Smooth muscle cell of trachea (primary cell): Measurements from ENCODE around the gene ANKFN1. TPM values are rescaled to one million over a fixed set of nuclear protein-coding genes. Genes with fewer than 3 reads are reported as not detected.

Source experiments
- total RNA-seq: library from RNA; depleted of rRNA; stranded (reverse); fragments of >200 nt; gene quantifications from 2 replicates; pipeline ENCODE4 v1.2.1, GENCODE V29; 2014

The ANKFN1 gene
- total RNA-seq: not detected in 2 replicates

GRCh38 chr17:56152874-56153602 is at the start of gene ANKFN1:
Gene ANKFN1 (plus strand): TSS chr17:56153475. CDS start chr17:56212668, 59,193 bp downstream.

